Left renal cortex interstitium (tissue), 4 donors: ENCODE results near the gene WDFY3. TPM values are rescaled to one million over a fixed set of nuclear protein-coding genes. Genes with fewer than 3 reads are reported as not detected.
A peak's percentile ranks its signal among the peaks of the same experiment; 100 is the strongest.

Experiments used
- DNase-seq, 4 donors: peaks; one replicate each; pipeline ENCODE4 v3.0.0-alpha.2; 2013; ENCODE audit warnings: low read depth in 4 of 4, low spot score in 2 of 4, missing footprints in 1 of 4
- polyA plus RNA-seq, 4 donors: library from polyadenylated mRNA; unstranded; fragments of 120-200 nt; gene quantifications; one replicate each; pipeline ENCODE4 v1.2.1, GENCODE V29; 2013; ENCODE audit not compliant: insufficient read length in 4 of 4

Gene WDFY3
- polyA plus RNA-seq, 4 donors: 38.8 to 56.7 (median 50.1) TPM

GRCh38 chr4:84913176-84913575 is 53.3 kb downstream of the WDFY3 start:
- DNase-seq: no peak

- DNase-seq: no peak
Observed at GRCh38 chr4:84912741-84913140, 53.7 kb downstream of the WDFY3 start.

- DNase-seq: no peak
Observed at GRCh38 chr4:84908876-84909275, 57.6 kb downstream of the WDFY3 start.

DNA sequence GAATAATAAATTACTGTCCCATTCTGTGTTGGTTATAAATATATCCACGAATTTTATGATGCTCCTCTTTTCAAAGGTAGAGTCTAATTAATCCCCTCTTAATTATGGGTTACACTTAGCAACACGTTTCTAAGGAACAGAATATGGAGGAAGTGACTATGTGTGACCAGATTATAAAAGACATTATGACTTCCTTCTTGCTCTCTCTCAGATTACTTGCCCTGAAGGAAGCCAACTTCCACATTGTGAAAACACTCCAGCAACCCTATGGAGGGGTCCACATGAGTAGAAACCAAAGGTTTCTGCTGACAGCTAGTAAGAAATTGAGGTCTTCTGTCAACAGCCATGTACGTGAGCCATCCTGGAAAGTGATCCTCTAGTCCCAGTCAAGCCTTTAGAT is 59.3 kb downstream of the WDFY3 start:
- DNase-seq: no peak

DNA sequence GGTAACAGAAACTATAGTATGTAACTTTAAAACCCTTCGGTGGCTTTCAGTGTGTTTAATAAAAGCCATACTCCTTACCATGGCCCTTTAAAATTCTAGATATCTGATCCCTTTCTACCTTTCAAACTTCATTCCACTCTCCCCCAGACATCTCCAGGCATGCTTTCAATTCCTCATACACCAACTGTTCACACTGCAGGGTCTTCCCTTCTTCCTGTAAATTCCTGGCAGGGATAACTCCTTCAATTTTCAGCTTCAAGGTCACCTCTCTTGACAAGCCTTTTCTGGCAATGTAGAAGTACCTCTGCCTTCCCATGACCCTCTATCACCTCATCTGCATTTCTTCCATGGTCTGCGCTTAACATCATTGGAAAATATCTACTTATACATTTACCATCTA is 60.8 kb downstream of the WDFY3 start:
- no peak for DNase-seq

DNA sequence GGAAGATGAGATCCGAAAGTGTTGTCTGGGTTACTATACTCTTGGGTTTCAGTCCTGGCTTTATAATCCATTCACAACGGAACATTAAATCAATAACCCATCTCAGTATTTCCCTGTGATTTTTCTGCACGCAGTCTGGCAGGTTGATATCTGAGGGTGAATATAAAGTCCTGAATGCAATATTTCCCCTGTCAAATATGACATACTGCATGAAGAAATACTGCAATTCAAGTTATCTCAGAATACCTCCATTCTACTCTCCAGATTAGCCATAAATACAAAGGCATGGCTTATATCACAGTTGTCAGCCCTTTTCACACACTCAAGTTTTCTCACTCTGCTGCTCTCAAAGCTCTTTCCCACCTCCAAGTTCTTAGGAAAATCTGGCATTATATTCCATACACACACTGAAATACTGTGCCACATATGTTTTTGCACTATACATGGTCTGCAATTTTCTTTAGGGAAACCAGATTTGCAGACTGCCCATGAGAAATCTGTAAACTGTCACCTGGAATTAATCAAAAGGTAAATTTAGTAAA is 64.7 kb downstream of the WDFY3 start:
- no peak for DNase-seq

GRCh38 chr4:84901173-84901572 is 65.3 kb downstream of the WDFY3 start:
- DNase-seq: no peak

DNA sequence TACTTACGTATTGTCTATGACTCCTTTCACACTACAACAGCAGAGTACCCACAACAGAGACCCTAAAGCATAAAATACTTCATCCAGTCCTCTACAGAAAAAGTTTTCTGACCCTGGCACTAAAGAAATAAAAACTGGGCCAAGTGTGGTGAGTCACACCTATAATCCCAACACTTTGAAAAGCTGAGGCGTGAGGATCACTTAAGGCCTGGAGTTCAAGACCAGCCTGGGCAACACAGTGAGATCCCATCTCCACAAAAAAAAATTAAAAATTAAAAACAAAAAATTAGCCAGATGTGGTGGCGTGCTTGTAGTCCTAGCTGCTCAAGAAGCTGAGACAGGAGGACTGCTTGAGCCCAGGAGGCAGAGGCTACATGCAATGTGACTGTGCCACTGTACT is 66.9 kb downstream of the WDFY3 start:
- no peak for DNase-seq

GRCh38 chr4:84897516-84897915 is 69.0 kb downstream of the WDFY3 start:
- DNase-seq: no peak

DNA sequence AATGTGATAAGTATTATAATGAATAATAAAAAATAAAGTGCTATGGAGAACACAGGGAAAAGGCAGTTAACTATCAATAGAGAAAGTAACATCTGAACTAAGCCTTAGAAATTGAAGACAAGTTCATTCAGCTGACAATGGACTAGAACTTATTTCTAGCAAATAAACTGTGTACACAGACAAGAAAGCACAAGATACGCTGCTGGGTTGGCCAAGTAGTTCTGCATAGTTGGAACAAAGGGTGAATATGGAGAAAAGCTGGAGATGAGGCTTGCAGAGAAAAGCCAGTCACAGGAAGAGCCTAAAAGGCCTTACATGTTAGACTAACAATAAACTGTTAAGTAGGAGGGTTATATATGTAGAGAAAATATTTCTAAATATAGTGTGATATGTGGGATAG is 71.2 kb downstream of the WDFY3 start:
- DNase-seq: no peak

GRCh38 chr4:84894621-84895020 is 71.9 kb downstream of the WDFY3 start:
- DNase-seq: peak in 1 of 4 donors; percentile 25

DNA sequence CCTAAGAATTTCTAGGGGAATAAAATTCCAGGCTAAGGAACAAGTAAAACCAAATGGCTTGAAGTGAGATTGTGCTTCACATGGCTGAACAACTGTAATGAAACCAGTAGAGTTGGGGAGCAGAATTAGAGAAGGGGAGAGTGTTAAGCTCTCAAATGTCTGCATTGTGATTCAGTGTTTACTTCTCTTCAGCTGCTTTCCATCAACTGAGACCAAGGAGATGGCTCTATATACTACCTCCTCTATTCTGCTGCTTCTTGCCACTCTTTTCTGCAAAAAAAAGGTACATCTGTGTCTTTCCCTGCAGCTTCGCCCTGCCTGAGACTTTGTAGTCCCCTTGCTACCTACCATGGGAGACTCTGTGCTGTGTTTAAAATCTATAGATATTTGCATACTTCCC is 73.5 kb downstream of the WDFY3 start:
- no peak for DNase-seq

GRCh38 chr4:84887824-84888223 is 78.7 kb downstream of the WDFY3 start:
- no peak for DNase-seq

- DNase-seq: no peak
Observed at GRCh38 chr4:84879651-84880200, 86.8 kb downstream of the WDFY3 start.

DNA sequence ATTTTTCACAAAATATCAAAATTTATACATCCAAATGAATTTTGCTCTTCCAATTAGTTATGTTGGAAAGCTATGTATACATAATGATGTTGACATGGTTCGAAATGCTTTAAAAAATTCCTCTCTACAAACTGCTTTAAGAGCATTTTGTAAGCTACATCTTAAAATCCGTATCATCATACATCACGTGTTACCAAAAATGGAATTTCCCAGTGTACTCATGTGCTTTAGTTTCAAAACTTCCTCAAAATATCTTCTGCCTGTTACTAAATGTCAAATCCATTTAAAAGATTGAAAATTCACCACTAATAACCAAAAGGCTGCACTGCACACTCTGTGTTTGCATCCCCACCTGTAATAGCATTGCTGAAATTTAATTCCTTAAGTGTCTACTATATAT is 87.9 kb downstream of the WDFY3 start:
- DNase-seq: no peak

- no peak for DNase-seq
Observed at GRCh38 chr4:84878090-84878489, 88.4 kb downstream of the WDFY3 start.

GRCh38 chr4:84877051-84877833 is 89.2 kb downstream of the WDFY3 start:
- no peak for DNase-seq

GRCh38 chr4:84875636-84876371 is 90.7 kb downstream of the WDFY3 start:
- DNase-seq: no peak

GRCh38 chr4:84874619-84875018 is 91.9 kb downstream of the WDFY3 start:
- no peak for DNase-seq

GRCh38 chr4:84870398-84871163 is 95.9 kb downstream of the WDFY3 start:
- no peak for DNase-seq

DNA sequence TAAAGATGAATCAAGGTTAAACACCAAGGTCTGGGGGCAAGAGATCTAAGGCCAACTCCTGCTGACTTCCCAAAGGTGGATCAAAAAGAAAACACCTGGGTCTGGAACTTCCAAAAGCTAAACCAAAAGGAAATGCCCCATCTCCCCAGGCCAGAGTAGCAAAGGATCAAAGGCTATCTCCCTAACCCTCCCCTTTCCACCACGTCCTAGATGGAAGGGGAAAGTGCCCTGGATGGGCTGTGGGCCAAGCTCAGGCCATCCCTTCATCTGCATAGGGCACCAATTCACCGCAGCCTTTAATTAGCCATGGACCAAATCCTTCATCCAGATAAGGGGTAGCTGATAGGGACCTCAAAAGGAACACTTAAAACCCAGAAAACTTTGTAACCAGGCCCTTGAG is 100.2 kb downstream of the WDFY3 start:
- no peak for DNase-seq
